Body of pancreas (tissue), 4 donors: ENCODE results near the gene CWF19L2. TPM values are rescaled to one million over a fixed set of nuclear protein-coding genes. Genes with fewer than 3 reads are reported as not detected.

ENCODE experiments used
- ATAC-seq: fragments of 150-250 bp; one replicate; pipeline ENCODE4 v1.9.1; 2016
- DNase-seq, 4 donors: peaks; one replicate each; pipeline ENCODE4 v3.0.0-alpha.2; 2019
- H3K27ac ChIP-seq, 4 donors: fragments of 200-600 bp; sonication (generic); 1 replicate in 3 of 4; 2 replicates in 1 of 4; pipeline versions ENCODE4 v1.5.1 to v1.6.1; 2016 to 2019; ENCODE audit warnings: mild to moderate bottlenecking in 1 of 4, mixed read lengths in 1 of 4, moderate library complexity in 1 of 4
- H3K27me3 ChIP-seq, 2 donors: fragments of 200-600 bp; sonication (generic); one replicate each; pipeline ENCODE4 v1.6.0; 2016; ENCODE audit warnings: mild to moderate bottlenecking in 1 of 2
- H3K36me3 ChIP-seq, 2 donors: fragments of 200-600 bp; sonication (generic); replicated peaks in 1 of 2; 2 replicates each; pipeline ENCODE4 v1.5.1; 2016; ENCODE audit warnings: low read depth in 2 of 2; ENCODE audit not compliant: insufficient read depth in 1 of 2
- H3K4me1 ChIP-seq: fragments of 200-600 bp; sonication (generic); one replicate; pipeline ENCODE4 v1.6.0; 2016
- H3K4me3 ChIP-seq, 2 donors: fragments of 200-600 bp; sonication (generic); 1 replicate in 1 of 2; 2 replicates in 1 of 2; pipeline ENCODE4 v1.5.1; 2016 to 2019
- H3K9me3 ChIP-seq, 3 donors: fragments of 200-600 bp; sonication (generic); 1 replicate in 2 of 3; 2 replicates in 1 of 3; pipeline ENCODE4 v1.5.1; 2016
- POLR2A ChIP-seq, 3 donors: fragments of 450-650 bp; IDR thresholded peaks; one replicate each; pipeline ENCODE4 v1.6.1; 2016; ENCODE audit warnings: antibody characterized with exemption in 3 of 3, mild to moderate bottlenecking in 2 of 3
- WGBS, 2 donors: methylation state at CpG; one replicate each; pipeline ENCODE4 v1.1.5; 2017; 5-methylcytosine and 5-hydroxymethylcytosine counted together
- intact Hi-C: fragments of 100-400 bp; cut with DNase I; formaldehyde crosslinking; loops from one replicate; pipeline ENCODE4 v1.15.1; 2023
- total RNA-seq, 2 donors: library from RNA; depleted of rRNA; stranded (reverse); fragments of >200 nt; gene quantifications; one replicate each; pipeline ENCODE4 v1.1.0, GENCODE V29; 2016
- TF ChIP-seq, protein P1 (sequence below), 7 experiments: fragments of 450-650 bp in 4 of 7; fragments of 200-600 bp in 3 of 7; sonication (generic) in 3 of 7; IDR thresholded peaks; one replicate each; pipeline ENCODE4 v1.5.1; 2016 to 2019; ENCODE audit warnings: antibody characterized with exemption in 7 of 7

The CWF19L2 gene
- total RNA-seq, 2 donors from 2014 or later, result 17.8 to 20.0 TPM

DNA sequence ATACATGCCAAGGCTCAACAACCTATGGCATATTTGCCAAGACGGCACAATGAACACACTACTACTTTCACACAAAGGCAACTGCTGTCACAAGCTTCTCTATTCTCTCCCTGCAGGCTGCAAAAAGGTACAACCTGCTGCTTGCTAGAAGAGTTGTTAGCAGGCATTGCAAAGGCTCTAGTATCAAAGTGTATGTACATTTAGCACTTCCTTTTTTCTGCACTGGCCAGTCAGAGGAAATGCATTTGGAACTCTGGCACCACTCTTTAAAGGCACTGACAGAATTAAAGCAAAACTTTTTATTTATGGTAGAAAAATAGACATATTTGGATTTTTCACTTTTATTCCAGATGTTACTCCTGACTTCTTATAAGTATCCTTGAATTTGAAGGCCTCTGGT is 125.9 kb downstream of the CWF19L2 start:
- intact Hi-C loops, result no loop called here
- 88 to 100% methylated on average over 1 of the region's 1 CpG for WGBS, 2 donors
- no peaks in the 10 kb centered on the region for H3K27me3 ChIP-seq
- no peak for DNase-seq
- H3K4me1 ChIP-seq, result no peaks in the 10 kb centered on the region
- no peak overlapping the region for H3K4me3 ChIP-seq
- ATAC-seq, result no peak
- TF ChIP-seq, protein P1, sequence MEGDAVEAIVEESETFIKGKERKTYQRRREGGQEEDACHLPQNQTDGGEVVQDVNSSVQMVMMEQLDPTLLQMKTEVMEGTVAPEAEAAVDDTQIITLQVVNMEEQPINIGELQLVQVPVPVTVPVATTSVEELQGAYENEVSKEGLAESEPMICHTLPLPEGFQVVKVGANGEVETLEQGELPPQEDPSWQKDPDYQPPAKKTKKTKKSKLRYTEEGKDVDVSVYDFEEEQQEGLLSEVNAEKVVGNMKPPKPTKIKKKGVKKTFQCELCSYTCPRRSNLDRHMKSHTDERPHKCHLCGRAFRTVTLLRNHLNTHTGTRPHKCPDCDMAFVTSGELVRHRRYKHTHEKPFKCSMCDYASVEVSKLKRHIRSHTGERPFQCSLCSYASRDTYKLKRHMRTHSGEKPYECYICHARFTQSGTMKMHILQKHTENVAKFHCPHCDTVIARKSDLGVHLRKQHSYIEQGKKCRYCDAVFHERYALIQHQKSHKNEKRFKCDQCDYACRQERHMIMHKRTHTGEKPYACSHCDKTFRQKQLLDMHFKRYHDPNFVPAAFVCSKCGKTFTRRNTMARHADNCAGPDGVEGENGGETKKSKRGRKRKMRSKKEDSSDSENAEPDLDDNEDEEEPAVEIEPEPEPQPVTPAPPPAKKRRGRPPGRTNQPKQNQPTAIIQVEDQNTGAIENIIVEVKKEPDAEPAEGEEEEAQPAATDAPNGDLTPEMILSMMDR (IDR thresholded peaks at IDR 0.05), result no peak
- no peak for TF ChIP-seq POLR2A (IDR thresholded peaks at IDR 0.05)
- H3K9me3 ChIP-seq, result no peaks in the 10 kb centered on the region
- H3K27ac ChIP-seq, result no peak overlapping the region
- H3K36me3 ChIP-seq, result peaks cover 0 to 4% of the 10 kb centered on the region in 2 donors

DNA sequence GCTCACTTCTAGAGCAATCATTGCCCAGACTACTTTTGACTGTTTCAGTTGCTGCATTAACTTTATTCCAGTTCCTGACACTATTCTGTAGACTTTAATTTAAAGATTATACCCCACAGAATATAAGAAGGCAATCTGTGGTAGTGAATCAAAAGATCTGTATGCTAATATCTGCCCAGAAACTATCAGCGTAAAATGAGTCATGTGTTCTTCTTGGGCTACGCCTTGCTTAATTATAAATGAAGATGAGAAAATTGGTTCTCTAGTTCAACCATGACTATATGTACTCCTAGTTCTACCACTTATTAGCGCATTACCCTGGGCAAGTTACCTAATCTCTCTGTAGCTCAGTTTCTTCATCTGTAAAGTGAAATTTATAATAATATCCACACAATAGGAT is 128.5 kb downstream of the CWF19L2 start:
- H3K27me3 ChIP-seq, result no peaks in the 10 kb centered on the region
- H3K27ac ChIP-seq, result no peak overlapping the region
- no peak for TF ChIP-seq POLR2A (IDR thresholded peaks at IDR 0.05)
- TF ChIP-seq, protein P1 (IDR thresholded peaks at IDR 0.05), result no peak
- H3K36me3 ChIP-seq, result peaks cover 0 to 4% of the 10 kb centered on the region in 2 donors
- DNase-seq (no peak), ATAC-seq (no peak)
- 97 to 100% methylated on average over 3 of the region's 3 CpGs for WGBS, 2 donors
- no peaks in the 10 kb centered on the region for H3K4me1 ChIP-seq
- intact Hi-C loops, result no loop called here
- H3K9me3 ChIP-seq, result no peaks in the 10 kb centered on the region
- no peak overlapping the region for H3K4me3 ChIP-seq

DNA sequence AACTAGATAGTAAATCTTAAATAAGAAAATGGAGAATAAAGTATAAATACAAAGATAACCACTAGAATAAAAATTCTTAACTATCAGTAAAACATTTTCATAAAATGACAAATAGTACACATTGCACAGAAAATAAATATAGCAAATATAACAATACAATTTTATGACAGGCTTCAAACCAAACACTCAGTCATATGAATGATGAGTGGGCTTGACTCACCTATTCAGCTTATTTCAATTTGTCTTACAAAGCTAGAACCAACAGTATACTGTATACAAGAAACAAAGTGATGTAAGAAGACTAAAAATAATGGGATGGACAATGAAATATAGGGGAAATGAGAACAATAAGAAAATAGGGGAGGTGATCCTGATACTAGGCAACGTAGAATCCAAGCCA is 141.2 kb downstream of the CWF19L2 start:
- Histone ChIP-seq H3K4me3 (no peak overlapping the region), H3K9me3 (no peaks in the 10 kb centered on the region), H3K4me1 (no peaks in the 10 kb centered on the region), H3K27ac (no peak overlapping the region), H3K27me3 (no peaks in the 10 kb centered on the region), H3K36me3 (no peaks in the 10 kb centered on the region)
- no peak for TF ChIP-seq POLR2A (IDR thresholded peaks at IDR 0.05)
- TF ChIP-seq, protein P1 (IDR thresholded peaks at IDR 0.05), result no peak
- ATAC-seq, result no peak
- WGBS, 2 donors, result 84 to 100% methylated on average over 1 of the region's 1 CpG
- intact Hi-C loops, result no loop called here
- DNase-seq, result no peak

DNA sequence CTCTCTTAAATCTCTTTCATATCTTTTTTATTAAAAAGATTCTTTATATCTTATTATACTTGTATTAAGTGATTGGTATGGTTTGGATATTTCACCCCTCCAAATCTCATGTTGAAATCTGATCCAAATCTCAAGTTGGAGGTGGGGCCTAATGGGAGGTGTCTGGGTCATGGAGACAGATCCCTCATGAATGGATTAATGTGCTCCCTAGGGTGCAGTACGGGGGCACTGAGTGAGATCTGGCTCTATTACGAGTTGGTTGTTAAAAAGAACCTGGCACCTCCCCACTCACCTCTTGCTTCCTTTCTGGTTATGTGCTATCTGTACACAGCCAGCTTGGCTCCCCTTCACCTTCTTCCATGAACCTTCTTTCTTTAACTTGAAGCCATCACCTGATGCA is 149.6 kb downstream of the CWF19L2 start:
- intact Hi-C loops, result no loop called here
- Histone ChIP-seq H3K9me3 (no peaks in the 10 kb centered on the region), H3K36me3 (peaks cover 0 to 2% of the 10 kb centered on the region in 2 donors), H3K4me3 (no peak overlapping the region), H3K27me3 (no peaks in the 10 kb centered on the region), H3K27ac (no peak overlapping the region), H3K4me1 (no peaks in the 10 kb centered on the region)
- no peak for ATAC-seq
- TF ChIP-seq, protein P1 (IDR thresholded peaks at IDR 0.05), result no peak
- WGBS, 2 donors, result 71 to 87% methylated on average over 2 of the region's 2 CpGs
- no peak for DNase-seq

DNA sequence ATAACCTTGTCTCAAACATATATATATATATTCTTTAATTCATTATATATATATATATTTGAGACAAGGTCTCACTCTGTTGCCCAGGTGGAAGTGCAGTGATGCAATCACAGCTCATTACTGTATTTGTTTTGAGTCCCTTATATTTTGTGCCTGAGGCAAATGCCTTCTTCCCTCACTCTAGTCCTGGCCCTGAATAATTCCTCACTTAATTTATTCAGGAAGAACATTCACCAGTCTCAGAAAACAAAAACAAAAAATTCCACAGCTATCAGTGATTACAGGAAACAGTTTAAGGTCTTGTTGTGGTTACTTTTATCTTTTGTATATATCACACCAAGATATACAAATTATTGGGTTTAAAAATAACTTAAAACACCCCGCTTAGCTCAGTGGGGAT is 155.7 kb downstream of the CWF19L2 start:
- intact Hi-C loops, result no loop called here
- DNase-seq (no peak), ATAC-seq (no peak)
- Histone ChIP-seq H3K27ac (no peak overlapping the region), H3K36me3 (no peaks in the 10 kb centered on the region), H3K9me3 (no peaks in the 10 kb centered on the region), H3K4me3 (no peak overlapping the region), H3K27me3 (no peaks in the 10 kb centered on the region), H3K4me1 (no peaks in the 10 kb centered on the region)
- TF ChIP-seq, protein P1 (IDR thresholded peaks at IDR 0.05), result no peak
- no peak for TF ChIP-seq POLR2A (IDR thresholded peaks at IDR 0.05)
- WGBS, 2 donors, result 97 to 100% methylated on average over 1 of the region's 1 CpG
